ENCODE measurements around the gene EBP.

Gene EBP

DNA sequence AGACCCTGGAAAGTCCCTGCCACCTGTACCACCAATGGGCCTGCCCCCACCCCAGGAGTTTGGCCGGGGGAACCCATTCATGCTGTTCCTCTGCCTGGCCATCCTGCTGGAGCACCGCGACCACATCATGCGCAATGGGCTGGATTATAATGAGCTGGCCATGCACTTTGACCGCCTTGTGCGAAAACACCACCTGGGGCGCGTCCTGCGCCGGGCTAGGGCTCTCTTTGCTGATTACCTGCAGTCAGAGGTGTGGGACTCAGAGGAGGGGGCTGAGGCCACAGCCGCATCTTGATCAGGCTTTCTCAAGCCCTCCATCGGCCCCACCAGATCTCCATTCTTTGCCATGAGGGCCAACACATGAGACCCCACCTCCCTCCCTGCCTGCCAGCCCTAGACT, 39.1 kb downstream of the EBP start:
- DNase-seq: no peak

DNA sequence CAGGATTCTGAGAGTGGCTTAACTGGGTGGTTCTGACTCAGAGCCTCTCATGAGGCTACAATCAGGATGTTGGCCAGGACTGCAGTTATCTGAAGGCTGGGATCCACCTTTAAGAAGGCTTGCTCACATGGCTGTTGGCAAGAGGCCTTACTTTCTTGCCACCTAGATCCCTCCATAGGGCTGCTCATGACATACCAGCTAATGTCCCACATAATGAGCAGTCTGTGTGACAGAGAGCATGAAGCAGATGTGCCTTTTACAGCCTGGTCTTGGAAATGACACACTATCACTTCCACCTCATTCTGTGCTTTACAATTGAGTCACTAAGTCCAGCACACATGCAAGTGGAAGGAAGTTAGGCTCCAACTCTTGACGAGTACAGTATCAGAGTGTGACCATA, 48.4 kb downstream of the EBP start:
- in situ Hi-C loops (cut with MboI; ENCODE audit: low pct_unique_long_range_greater_than_20kb, low sequenced_read_pairs): no loop called here
- peak; percentile 75 for DNase-seq

More for the DNA sequence above, 39.1 kb downstream of the EBP start:
- in situ Hi-C loops (cut with MboI; ENCODE audit: low pct_unique_long_range_greater_than_20kb, low sequenced_read_pairs): no loop called here

DNA sequence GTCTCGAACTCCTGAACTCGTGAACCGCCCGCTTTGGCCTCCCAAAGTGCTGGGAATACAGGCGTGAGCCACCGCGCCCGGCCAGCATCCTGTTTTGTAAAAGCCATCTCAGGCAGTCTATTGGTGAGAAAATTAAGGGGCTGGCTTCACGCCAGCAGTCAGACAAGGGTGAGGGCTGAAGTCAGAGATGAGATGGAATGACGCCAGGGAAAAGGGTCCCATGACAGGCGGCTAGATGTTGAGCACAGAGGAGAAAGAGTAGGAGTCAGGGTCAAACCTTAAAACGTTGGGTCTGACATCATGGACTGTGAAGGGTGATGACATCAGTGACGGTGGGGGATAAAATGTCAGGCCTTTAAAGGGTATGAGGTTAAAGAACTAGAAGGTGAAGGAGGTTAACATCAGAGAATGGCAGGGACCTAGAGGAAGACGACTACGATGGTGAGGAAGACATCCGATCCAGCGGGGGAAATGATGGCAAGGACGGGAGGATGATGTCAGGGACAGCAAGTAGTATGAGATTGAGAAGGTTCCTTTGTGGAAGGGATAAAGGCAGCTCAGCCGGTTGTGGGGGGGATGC, 52.2 kb downstream of the EBP start:
- DNase-seq: no peak
- in situ Hi-C loops (cut with MboI; ENCODE audit: low pct_unique_long_range_greater_than_20kb, low sequenced_read_pairs): no loop called here

DNA sequence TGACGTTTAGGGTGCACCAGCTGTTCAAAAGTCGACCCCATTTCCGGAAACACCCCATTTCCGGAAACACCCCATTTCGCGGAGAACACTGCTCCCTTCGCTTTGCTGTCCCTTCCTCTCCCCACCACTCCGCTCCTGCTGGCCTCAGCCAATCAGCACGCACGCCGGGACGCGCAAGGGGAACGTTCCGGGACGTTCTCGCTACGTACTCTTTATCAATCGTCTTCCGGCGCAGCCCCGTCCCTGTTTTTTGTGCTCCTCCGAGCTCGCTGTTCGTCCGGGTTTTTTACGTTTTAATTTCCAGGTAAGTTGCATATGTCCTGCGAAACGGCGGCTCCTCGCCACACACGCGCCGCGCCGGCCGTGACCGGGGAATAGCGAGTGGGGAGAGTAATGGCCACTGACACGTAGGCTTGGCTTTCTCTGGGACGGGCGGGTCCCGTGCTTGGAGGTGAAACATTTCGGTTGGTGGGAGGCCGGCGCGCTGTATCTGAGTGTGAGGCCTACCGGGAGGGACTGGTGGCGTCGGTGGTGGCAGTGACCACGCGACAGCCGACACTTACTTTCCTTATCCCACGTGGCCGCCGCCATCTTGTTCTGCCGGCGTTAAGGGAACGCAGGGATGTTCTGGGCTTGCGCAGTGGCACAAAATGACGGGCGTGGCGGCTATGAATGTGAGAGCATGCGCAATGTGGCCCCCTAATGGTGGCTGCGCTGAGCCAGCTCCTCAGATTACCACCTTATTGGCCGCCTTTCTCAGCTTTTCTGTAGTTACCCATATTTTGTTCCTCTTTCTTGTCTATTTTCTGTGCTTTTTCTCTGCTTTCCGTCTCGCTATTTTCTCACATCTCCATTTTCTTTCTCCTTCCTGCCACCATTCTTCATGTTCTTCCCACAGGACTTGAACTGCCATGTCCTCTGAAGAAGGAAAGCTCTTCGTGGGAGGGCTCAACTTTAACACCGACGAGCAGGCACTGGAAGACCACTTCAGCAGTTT, 53.0 kb downstream of the EBP start, which contains the start of gene RBM3:
RBM3 (plus strand) TSS at position 215 of the 997 bp plus-strand sequence; CDS start at position 912, 697 bp downstream.
- in situ Hi-C loops (cut with MboI; ENCODE audit: low pct_unique_long_range_greater_than_20kb, low sequenced_read_pairs): no loop called here
- peak; percentile 98 for DNase-seq

DNA sequence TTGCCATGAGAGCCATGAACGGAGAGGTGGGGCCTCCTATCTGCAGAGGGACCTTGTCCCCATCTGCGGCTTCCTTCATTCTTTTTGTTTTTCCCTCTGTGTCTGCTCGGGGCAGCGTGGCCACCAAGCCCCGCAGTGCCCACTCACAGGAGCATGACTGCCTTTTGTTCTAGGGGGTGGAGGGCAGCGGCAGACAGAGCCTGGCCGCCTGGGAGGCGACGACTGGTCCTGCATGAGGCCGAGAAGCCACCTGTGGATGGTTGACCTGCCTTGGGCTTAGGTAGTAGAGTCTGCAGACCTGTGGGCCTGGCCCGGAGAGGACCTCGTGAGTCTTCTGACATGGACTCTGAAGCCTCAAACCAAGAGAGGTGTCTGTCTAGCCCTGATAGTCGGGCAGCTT, 54.0 kb downstream of the EBP start:
- DNase-seq: no peak
- in situ Hi-C loops (cut with MboI; ENCODE audit: low pct_unique_long_range_greater_than_20kb, low sequenced_read_pairs): no loop called here

DNA sequence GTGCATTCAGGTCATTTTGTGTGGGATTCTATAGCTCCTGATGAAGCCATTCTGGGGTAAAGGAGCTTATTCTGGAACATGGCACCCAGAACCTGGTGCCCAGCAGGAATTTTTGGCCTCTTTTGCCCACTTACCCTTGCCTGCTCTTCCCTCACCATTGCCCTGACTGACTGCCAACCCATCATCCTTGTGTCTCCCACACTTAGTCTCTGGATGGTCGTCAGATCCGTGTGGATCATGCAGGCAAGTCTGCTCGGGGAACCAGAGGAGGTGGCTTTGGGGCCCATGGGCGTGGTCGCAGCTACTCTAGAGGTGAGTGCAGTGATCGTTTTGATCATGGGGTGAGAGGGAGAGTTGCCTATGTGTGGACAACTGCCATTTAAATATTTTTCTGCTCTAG, 54.5 kb downstream of the EBP start:
- DNase-seq: no peak
- in situ Hi-C loops (cut with MboI; ENCODE audit: low pct_unique_long_range_greater_than_20kb, low sequenced_read_pairs): no loop called here
